CD4-positive, CD25-positive, alpha-beta regulatory T cell (primary cell): ENCODE measurements around the gene NEURL1. TPM values are rescaled to one million over a fixed set of nuclear protein-coding genes. Genes with fewer than 3 reads are reported as not detected.
"Not testable (repeated sequence)": the region's sequence is repeated elsewhere in the genome, so short reads cannot be mapped to it uniquely, and the experiment has no call there.

Experiments used
- ATAC-seq, 2 donors: fragments of 150-1000 bp; cut with Tn5 transposase; one replicate each; pipeline ENCODE4 v1.10.0; 2021; ENCODE audit warnings: low read depth in 2 of 2, moderate number of reproducible peaks in 2 of 2, moderate library complexity in 1 of 2
- DNase-seq, 3 donors: peaks; one replicate each; pipeline versions ENCODE4 v3.0.0 to v3.0.0-alpha.2; 2012 to 2022; ENCODE audit warnings: mixed read lengths in 1 of 3
- H3K27ac ChIP-seq: one replicate; pipeline ENCODE4 v1.7.0; 2013; ENCODE audit warnings: mild to moderate bottlenecking, low read length; ENCODE audit not compliant: insufficient read depth, poor library complexity, severe bottlenecking
- H3K27me3 ChIP-seq: one replicate; pipeline ENCODE4 v1.7.0; 2013; ENCODE audit warnings: low read length; ENCODE audit not compliant: control insufficient read depth, insufficient read depth
- H3K36me3 ChIP-seq: one replicate; pipeline ENCODE4 v1.7.0; 2013; ENCODE audit warnings: mild to moderate bottlenecking, low read length, moderate library complexity; ENCODE audit not compliant: control insufficient read depth, insufficient read depth
- H3K4me1 ChIP-seq: 2 replicates; pipeline ENCODE4 v1.7.0; 2013; ENCODE audit warnings: mild to moderate bottlenecking, low read length; ENCODE audit not compliant: insufficient read depth, control insufficient read depth, poor library complexity, severe bottlenecking
- H3K4me3 ChIP-seq: one replicate; pipeline ENCODE4 v1.7.0; 2013; ENCODE audit warnings: low read depth, mild to moderate bottlenecking, low read length, moderate library complexity
- H3K9me3 ChIP-seq, 2 experiments: 1 replicate in 1 of 2; 2 replicates in 1 of 2; pipeline ENCODE4 v1.7.0; 2013; ENCODE audit warnings: low read length in 2 of 2, mild to moderate bottlenecking in 1 of 2, moderate library complexity in 1 of 2; ENCODE audit not compliant: control insufficient read depth in 2 of 2
- H3K27ac Mint-ChIP-seq, 3 donors: one replicate each; pipeline ENCODE4 v1.8.0; 2020 to 2022; ENCODE audit warnings: mild to moderate bottlenecking in 3 of 3, mixed read lengths in 3 of 3, moderate library complexity in 2 of 3
- H3K27me3 Mint-ChIP-seq: one replicate; pipeline ENCODE4 v1.8.0; 2022; ENCODE audit warnings: mild to moderate bottlenecking, mixed read lengths
- H3K36me3 Mint-ChIP-seq: one replicate; pipeline ENCODE4 v1.8.0; 2020; ENCODE audit warnings: mixed read lengths
- H3K4me1 Mint-ChIP-seq, 4 donors: one replicate each; pipeline ENCODE4 v1.8.0; 2020 to 2022; ENCODE audit warnings: mixed read lengths in 4 of 4, mild to moderate bottlenecking in 1 of 4
- H3K4me3 Mint-ChIP-seq, 4 donors: one replicate each; pipeline ENCODE4 v1.8.0; 2020 to 2022; ENCODE audit warnings: mild to moderate bottlenecking in 4 of 4, mixed read lengths in 4 of 4, moderate library complexity in 3 of 4
- H3K9me3 Mint-ChIP-seq, 7 donors: one replicate each; pipeline ENCODE4 v1.8.0; 2020 to 2022; ENCODE audit warnings: mixed read lengths in 7 of 7, mild to moderate bottlenecking in 3 of 7, moderate library complexity in 2 of 7
- polyA plus RNA-seq, 4 donors: library from polyadenylated mRNA; unstranded; fragments of 300-500 nt; fragmentation: Illumina TruSeq; gene quantifications; one replicate each; pipeline ENCODE4 v1.2.3, GENCODE V29; 2021
- total RNA-seq: library from RNA; stranded (reverse); gene quantifications from one replicate; pipeline ENCODE4 v1.2.3, GENCODE V29; 2022

The NEURL1 gene
- total and polyA plus RNA-seq, 5 donors from 2014 or later: 0.29 to 1.1 (median 0.71) TPM

- H3K4me3 ChIP-seq, H3K4me1 Mint-ChIP-seq, ATAC-seq, H3K36me3 ChIP-seq, H3K4me1 ChIP-seq, H3K27ac Mint-ChIP-seq, DNase-seq, H3K4me3 Mint-ChIP-seq, H3K27ac ChIP-seq, H3K36me3 Mint-ChIP-seq: not testable (repeated sequence)
- Mint-ChIP-seq H3K27me3 (peaks cover 69% of the 10 kb centered on the region), H3K9me3 (peaks cover 1 to 18% (median 9%) of the 10 kb centered on the region in 7 donors)
- peaks cover 12% of the 10 kb centered on the region for H3K27me3 ChIP-seq
- peaks cover 4 to 15% of the 10 kb centered on the region in 2 experiments for H3K9me3 ChIP-seq
Measured at GRCh38 chr10:103527476-103527875, 34.0 kb downstream of the NEURL1 start.

- ATAC-seq: no peak
- H3K4me1 ChIP-seq: no peaks in the 10 kb centered on the region
- H3K4me3 ChIP-seq: no peak overlapping the region
- Mint-ChIP-seq H3K27ac (no peak overlapping the region), H3K4me3 (no peak overlapping the region), H3K36me3 (no peaks in the 10 kb centered on the region), H3K9me3 (peaks cover 1 to 18% (median 9%) of the 10 kb centered on the region in 7 donors), H3K27me3 (peaks cover 69% of the 10 kb centered on the region), H3K4me1 (no peaks in the 10 kb centered on the region)
- H3K36me3 ChIP-seq: no peaks in the 10 kb centered on the region
- H3K27ac ChIP-seq: no peak overlapping the region
- H3K9me3 ChIP-seq: peaks cover 4 to 15% of the 10 kb centered on the region in 2 experiments
- DNase-seq: no peak
- H3K27me3 ChIP-seq: peaks cover 10% of the 10 kb centered on the region
Measured at GRCh38 chr10:103528549-103528948, 35.0 kb downstream of the NEURL1 start.

- DNase-seq: no peak
- Mint-ChIP-seq H3K4me3 (no peak overlapping the region), H3K9me3 (peaks cover 4 to 21% (median 10%) of the 10 kb centered on the region in 7 donors)
Measured at GRCh38 chr10:103529539-103529938, 36.0 kb downstream of the NEURL1 start.

GRCh38 chr10:103533827-103534226, 40.3 kb downstream of the NEURL1 start:
- H3K27me3 Mint-ChIP-seq: peaks cover 37% of the 10 kb centered on the region
- no peak overlapping the region for H3K4me3 Mint-ChIP-seq
- Histone ChIP-seq H3K9me3 (peaks cover 13 to 16% of the 10 kb centered on the region in 2 experiments), H3K27ac (no peak overlapping the region), H3K36me3 (no peaks in the 10 kb centered on the region), H3K4me1 (no peaks in the 10 kb centered on the region), H3K4me3 (no peak overlapping the region), H3K27me3 (peaks cover 7% of the 10 kb centered on the region)
- no peak for DNase-seq
- no peak overlapping the region for H3K27ac Mint-ChIP-seq
- peaks cover 6% of the 10 kb centered on the region for H3K36me3 Mint-ChIP-seq
- ATAC-seq: no peak
- H3K4me1 Mint-ChIP-seq: no peaks in the 10 kb centered on the region
- peaks cover 0 to 15% (median 5%) of the 10 kb centered on the region in 7 donors for H3K9me3 Mint-ChIP-seq

More at GRCh38 chr10:103529539-103529938, 36.0 kb downstream of the NEURL1 start:
- Histone ChIP-seq H3K4me3 (no peak overlapping the region), H3K4me1 (no peaks in the 10 kb centered on the region), H3K36me3 (no peaks in the 10 kb centered on the region), H3K27ac (no peak overlapping the region), H3K9me3 (peaks cover 8 to 17% of the 10 kb centered on the region in 2 experiments), H3K27me3 (peaks cover 8% of the 10 kb centered on the region)
- Mint-ChIP-seq H3K27me3 (peaks cover 69% of the 10 kb centered on the region), H3K4me1 (no peaks in the 10 kb centered on the region), H3K27ac (no peak overlapping the region), H3K36me3 (peaks cover 6% of the 10 kb centered on the region)
- ATAC-seq: no peak

- Histone ChIP-seq H3K4me3 (no peak overlapping the region), H3K27ac (no peak overlapping the region), H3K36me3 (no peaks in the 10 kb centered on the region), H3K4me1 (no peaks in the 10 kb centered on the region), H3K27me3 (peaks cover 7% of the 10 kb centered on the region), H3K9me3 (peaks cover 10 to 12% of the 10 kb centered on the region in 2 experiments)
- no peak for DNase-seq
- Mint-ChIP-seq H3K27me3 (peaks cover 37% of the 10 kb centered on the region), H3K36me3 (peaks cover 6% of the 10 kb centered on the region), H3K4me3 (no peak overlapping the region), H3K27ac (no peak overlapping the region), H3K4me1 (no peaks in the 10 kb centered on the region), H3K9me3 (peaks cover 0 to 15% (median 5%) of the 10 kb centered on the region in 7 donors)
- no peak for ATAC-seq
Measured at GRCh38 chr10:103534621-103535498, 41.4 kb downstream of the NEURL1 start.

GRCh38 chr10:103535595-103535994, 42.1 kb downstream of the NEURL1 start:
- Histone ChIP-seq H3K9me3 (peaks cover 8 to 9% of the 10 kb centered on the region in 2 experiments), H3K27me3 (peaks cover 7% of the 10 kb centered on the region), H3K4me1 (no peaks in the 10 kb centered on the region), H3K4me3 (no peak overlapping the region), H3K36me3 (no peaks in the 10 kb centered on the region), H3K27ac (no peak overlapping the region)
- no peaks in the 10 kb centered on the region for H3K4me1 Mint-ChIP-seq
- no peak for DNase-seq
- H3K27ac Mint-ChIP-seq: no peak overlapping the region
- no peak for ATAC-seq
- no peak overlapping the region for H3K4me3 Mint-ChIP-seq
- peaks cover 6% of the 10 kb centered on the region for H3K36me3 Mint-ChIP-seq
- peaks cover 31% of the 10 kb centered on the region for H3K27me3 Mint-ChIP-seq
- peaks cover 0 to 15% (median 5%) of the 10 kb centered on the region in 7 donors for H3K9me3 Mint-ChIP-seq

GRCh38 chr10:103539751-103540150, 46.2 kb downstream of the NEURL1 start:
- H3K27ac Mint-ChIP-seq: no peak overlapping the region
- H3K27ac ChIP-seq: no peak overlapping the region
- peaks cover 0 to 13% (median 9%) of the 10 kb centered on the region in 4 donors for H3K4me1 Mint-ChIP-seq
- ATAC-seq: no peak
- no peak overlapping the region for H3K4me3 ChIP-seq
- peaks cover 10% of the 10 kb centered on the region for H3K4me1 ChIP-seq
- peaks cover 0 to 3% of the 10 kb centered on the region in 2 experiments for H3K9me3 ChIP-seq
- DNase-seq: no peak
- H3K36me3 ChIP-seq: no peaks in the 10 kb centered on the region
- H3K36me3 Mint-ChIP-seq: no peaks in the 10 kb centered on the region
- H3K4me3 Mint-ChIP-seq: no peak overlapping the region
- H3K9me3 Mint-ChIP-seq: peaks cover 0 to 3% (median 0%) of the 10 kb centered on the region in 7 donors
- H3K27me3 Mint-ChIP-seq: peaks cover 17% of the 10 kb centered on the region
- peaks cover 4% of the 10 kb centered on the region for H3K27me3 ChIP-seq
